Stimulated activated CD4-positive, alpha-beta T cell treated with anti-CD3 and anti-CD28 coated beads, Interleukin-15, amount 100 ng/mL, for 24 hours (primary cell): Measurements from ENCODE around the gene ANKS4B.
A peak's percentile ranks its signal among the peaks of the same experiment; 100 is the strongest.

Experiments used
- DNase-seq: peaks from one replicate; pipeline ENCODE4 v3.0.0-alpha.2; 2020

The ANKS4B gene

DNA sequence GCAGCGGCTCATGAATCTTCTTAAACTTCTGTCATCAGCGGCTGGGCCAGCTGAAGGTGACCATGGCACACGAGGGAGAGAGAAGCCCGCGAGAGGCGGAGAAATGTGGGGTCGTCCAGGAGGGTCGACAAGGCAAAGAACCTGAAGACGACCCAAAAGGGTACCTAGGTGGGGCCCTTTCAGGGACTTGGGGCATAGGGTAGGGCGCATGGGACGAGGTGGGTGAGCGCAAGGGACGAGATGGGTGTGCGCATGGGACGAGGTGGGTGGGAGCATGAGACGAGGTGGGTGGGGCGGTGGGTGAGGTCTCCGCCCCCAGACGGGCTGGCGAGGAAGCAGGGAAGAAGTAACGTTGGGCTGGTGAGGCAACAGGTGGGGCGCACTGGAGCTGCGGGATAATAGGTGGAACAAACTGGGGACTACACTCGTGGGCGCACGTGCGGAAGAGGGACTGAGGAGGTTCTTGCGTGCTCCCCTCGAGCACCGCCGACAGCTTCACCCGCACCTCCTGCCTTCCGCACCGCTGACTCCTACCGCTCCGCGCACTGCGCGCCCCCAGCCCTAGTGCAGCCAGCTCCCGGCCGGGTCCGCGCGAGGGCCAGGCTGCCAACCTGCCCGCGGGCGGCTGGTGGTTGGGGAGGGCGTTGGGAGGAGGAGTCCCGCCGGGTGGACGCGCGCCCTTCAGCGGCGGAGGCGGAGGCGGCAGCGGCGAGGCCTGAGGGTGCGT lies 67.8 kb downstream of the ANKS4B start:
- peak; percentile 76 for DNase-seq

DNA sequence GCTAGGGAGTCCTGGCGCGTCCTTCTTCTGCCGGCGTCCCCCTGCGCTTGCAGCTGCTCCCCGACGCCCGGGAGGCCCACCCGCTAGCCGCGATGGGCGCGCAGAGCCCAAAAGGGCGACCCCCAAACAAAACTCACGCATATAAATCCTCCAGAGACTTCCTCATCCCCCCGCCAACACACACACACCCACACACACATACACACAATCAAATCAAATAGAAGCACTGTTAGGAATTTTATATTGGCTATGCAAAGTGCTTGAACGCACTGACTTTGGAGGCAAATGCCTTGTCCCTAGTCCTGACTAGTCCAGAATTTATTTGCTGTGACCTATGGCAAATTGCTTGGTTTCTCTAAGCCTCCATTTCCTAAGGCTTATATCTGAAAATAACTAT lies 68.4 kb downstream of the ANKS4B start:
- DNase-seq = no peak

- no peak for DNase-seq
Observed at GRCh38 chr16:21302454-21302853, 69.0 kb downstream of the ANKS4B start.

DNA sequence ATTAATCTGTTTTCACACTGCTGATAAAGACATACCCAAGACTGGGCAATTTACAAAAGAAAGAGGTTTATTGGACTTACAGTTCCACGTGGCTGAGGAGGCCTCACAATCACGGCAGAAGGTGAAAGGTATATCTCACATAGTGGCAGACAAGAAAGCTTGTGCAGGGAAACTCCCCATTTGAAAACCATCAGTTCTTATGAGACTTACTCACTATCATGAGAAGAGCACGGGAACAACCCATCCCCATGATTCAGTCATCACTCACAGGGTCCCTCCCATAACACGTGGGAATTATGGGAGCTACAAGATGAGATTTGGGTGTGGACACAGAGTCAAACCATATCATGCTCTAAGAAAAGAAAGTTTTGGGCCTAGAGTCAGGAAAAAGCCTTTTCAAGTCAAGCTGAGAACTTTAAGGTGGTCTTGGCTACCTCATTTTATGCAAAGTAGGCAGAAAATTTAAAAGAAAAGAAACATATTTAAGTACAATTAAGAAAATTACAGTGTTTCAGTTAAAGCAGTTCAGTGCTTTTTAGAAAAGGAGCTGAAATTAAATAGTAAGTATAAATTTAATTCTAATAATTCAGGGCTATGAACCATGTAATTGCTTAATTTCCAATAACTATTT lies 69.5 kb downstream of the ANKS4B start:
- DNase-seq = peak; percentile 6
